ENCODE data around the gene SLC1A2.

The SLC1A2 gene

DNA sequence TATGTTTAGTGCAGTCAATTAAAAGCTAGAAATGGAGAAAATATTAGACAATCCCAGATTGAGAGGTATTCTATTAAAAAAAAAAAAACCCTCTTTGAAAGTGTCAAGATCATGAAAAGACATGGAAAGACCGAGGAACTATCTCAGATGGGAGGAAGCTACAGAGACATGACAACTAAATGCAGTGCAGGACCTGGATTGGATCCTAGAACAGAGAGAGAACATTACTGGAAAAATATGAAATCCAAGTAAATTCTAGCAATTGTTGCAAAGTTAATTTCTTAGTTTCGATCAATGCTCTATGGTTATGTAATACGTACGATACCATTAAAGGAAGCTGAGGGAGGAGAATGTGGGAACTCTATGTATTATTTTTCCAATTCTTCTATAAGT, 43.2 kb downstream of the SLC1A2 start:
- no peak for TF ChIP-seq HDGF (IDR thresholded peaks at IDR 0.05; ENCODE audit: borderline replicate concordance)
- TF ChIP-seq CTBP1 (IDR thresholded peaks at IDR 0.05; ENCODE audit: borderline replicate concordance): no peak
- TF ChIP-seq, protein P1, sequence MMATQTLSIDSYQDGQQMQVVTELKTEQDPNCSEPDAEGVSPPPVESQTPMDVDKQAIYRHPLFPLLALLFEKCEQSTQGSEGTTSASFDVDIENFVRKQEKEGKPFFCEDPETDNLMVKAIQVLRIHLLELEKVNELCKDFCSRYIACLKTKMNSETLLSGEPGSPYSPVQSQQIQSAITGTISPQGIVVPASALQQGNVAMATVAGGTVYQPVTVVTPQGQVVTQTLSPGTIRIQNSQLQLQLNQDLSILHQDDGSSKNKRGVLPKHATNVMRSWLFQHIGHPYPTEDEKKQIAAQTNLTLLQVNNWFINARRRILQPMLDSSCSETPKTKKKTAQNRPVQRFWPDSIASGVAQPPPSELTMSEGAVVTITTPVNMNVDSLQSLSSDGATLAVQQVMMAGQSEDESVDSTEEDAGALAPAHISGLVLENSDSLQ (IDR thresholded peaks at IDR 0.05): no peak
- no peak for TF ChIP-seq L3MBTL2 (conservative IDR thresholded peaks at IDR 0.05)
- CTCF ChIA-PET: no interaction called here
- POLR2A ChIA-PET: no interaction called here

DNA sequence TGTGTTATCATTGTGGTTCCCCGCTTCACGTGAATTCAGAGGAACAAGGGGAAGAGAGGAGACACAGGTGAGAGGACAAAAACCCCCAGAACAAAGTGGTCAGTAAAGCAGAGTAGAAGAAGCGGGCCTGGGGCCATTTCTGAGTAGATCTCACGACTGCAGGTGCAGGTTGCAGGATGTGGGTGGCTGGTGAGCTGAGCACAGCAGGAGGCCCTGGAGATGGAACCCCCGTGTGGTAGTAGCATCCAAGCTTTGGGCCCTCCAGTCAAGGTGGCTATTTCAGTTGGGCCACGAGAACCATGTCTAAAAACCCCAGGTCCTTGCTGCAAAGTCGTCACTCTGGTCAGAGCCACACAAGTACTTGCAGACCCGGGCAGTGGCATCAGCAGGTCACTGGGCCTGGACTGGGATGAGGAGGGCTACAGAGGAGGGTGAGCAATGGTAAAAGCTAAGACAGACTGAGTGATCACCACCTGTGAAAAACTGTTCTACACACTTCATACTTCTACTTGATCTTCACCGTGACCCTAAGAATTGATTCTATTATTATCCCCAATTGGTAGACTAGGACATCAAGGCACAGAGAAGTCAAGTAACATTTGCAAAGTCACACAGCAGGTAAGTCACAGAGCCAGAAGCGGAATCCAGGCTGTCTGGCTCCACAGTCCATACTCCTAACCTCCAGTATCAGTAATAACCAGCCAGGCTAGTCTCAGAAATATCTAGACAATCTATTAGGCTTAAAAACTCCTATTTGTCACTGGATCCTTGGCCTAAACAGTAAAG, 43.8 kb downstream of the SLC1A2 start:
- ChIA-PET POLR2A (no interaction called here), CTCF (no interaction called here)
- DNase-seq (ENCODE audit: extremely low spot score): no peak
- TF ChIP-seq ZNF384 (IDR thresholded peaks at IDR 0.05): no peak
- TF ChIP-seq ELF4 (IDR thresholded peaks at IDR 0.05): no peak
- no peak for TF ChIP-seq CTBP1 (IDR thresholded peaks at IDR 0.05; ENCODE audit: borderline replicate concordance)
- TF ChIP-seq FOXM1 (IDR thresholded peaks at IDR 0.05; ENCODE audit: borderline replicate concordance): no peak
- no peak for TF ChIP-seq NFRKB (IDR thresholded peaks at IDR 0.05)
- no peak for TF ChIP-seq TARDBP (IDR thresholded peaks at IDR 0.05)
- TF ChIP-seq HDGF (IDR thresholded peaks at IDR 0.05; ENCODE audit: borderline replicate concordance): no peak
- no peak for TF ChIP-seq SUZ12 (IDR thresholded peaks at IDR 0.05)
- no peak for TF ChIP-seq L3MBTL2 (conservative IDR thresholded peaks at IDR 0.05)
- no peak for TF ChIP-seq ARNT (IDR thresholded peaks at IDR 0.05)

More for the DNA sequence above, 43.2 kb downstream of the SLC1A2 start:
- DNase-seq (ENCODE audit: extremely low spot score): no peak

DNA sequence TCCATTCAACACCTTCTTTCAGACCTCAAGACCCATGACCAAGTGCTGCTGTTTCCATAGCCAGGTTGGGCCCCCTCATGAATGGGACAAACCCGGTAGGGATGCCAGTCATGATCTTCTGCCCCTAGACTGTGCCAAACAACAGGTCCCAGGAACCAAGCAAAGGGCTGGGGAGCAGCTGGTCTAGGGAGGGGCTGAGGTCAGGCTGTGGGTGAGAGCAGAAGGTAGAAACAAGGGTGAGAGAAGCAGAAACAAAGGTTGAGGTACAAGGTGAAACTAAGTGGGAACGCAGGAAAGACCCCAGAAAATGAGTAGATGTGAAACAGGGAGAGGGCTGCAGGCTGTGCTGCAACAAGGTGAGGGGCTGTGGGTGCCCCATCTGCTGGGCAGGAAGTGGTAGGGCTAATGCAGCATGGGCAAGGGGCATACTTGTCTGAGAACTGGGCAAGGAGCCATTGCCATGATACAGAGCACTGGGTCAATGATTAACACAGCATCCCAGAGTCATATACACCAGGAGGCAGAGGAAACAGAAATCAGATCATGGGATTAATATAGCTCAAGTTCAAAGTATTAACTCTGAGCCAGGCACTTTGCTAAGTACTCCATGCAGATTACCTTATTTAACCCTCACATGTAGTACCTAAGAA, 45.9 kb downstream of the SLC1A2 start:
- POLR2A ChIA-PET: no interaction called here

DNA sequence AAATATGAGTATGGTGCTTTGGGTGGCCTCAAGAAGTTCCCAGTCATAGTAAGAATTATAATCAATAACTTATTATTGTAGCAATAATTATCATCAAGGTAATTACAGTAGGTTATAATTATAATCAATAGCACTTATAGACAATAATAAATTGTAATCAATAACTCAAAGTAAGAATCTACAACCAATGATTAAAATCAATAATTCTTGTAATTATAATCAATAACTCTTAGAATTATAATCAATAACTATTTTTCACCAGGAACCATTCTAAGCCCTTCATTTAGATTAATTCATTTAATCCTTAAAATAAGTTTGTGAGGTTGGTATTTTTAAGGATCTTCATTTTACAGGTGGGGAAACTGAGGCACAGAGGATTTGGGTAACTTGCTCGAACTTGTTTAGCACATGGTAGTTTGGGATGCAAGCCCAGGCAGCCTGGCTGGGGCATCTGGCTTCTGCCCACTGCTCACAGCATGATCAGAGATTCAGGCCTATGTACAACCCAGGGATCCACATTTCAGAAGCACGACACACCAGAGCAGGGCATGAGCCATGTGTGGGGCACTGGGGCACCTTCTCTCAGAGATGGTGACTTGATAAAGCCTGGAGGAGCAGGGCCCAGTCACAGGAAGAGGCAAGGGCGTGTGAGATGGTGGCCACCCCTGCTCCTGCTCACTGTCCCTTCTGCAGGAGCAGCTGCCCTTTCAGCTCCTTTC, 46.6 kb downstream of the SLC1A2 start:
- ChIA-PET POLR2A (no interaction called here), CTCF (no interaction called here)
- TF ChIP-seq BHLHE40 (IDR thresholded peaks at IDR 0.05; ENCODE audit: borderline replicate concordance) (no peak), FOXA1 (IDR thresholded peaks at IDR 0.05) (no peak), LEF1 (IDR thresholded peaks at IDR 0.05; ENCODE audit: borderline replicate concordance) (no peak), ELF4 (IDR thresholded peaks at IDR 0.05) (no peak), ARNT (IDR thresholded peaks at IDR 0.05) (no peak), CTBP1 (IDR thresholded peaks at IDR 0.05; ENCODE audit: borderline replicate concordance) (no peak), SP1 (IDR thresholded peaks at IDR 0.05) (no peak), NFRKB (IDR thresholded peaks at IDR 0.05) (no peak), TARDBP (IDR thresholded peaks at IDR 0.05) (no peak), FOXK2 (IDR thresholded peaks at IDR 0.05) (no peak), SUZ12 (IDR thresholded peaks at IDR 0.05) (no peak), HDGF (IDR thresholded peaks at IDR 0.05; ENCODE audit: borderline replicate concordance) (no peak), FOXM1 (IDR thresholded peaks at IDR 0.05; ENCODE audit: borderline replicate concordance) (no peak)
- TF ChIP-seq, protein P1 (IDR thresholded peaks at IDR 0.05): no peak
- no peak for DNase-seq (ENCODE audit: extremely low spot score)

More for the DNA sequence above, 45.9 kb downstream of the SLC1A2 start:
- CTCF ChIA-PET: no interaction called here
- DNase-seq (ENCODE audit: extremely low spot score): no peak
- TF ChIP-seq FOXA1 (IDR thresholded peaks at IDR 0.05) (no peak), BHLHE40 (IDR thresholded peaks at IDR 0.05; ENCODE audit: borderline replicate concordance) (no peak), TARDBP (IDR thresholded peaks at IDR 0.05) (no peak), FOXK2 (IDR thresholded peaks at IDR 0.05) (no peak), CTBP1 (IDR thresholded peaks at IDR 0.05; ENCODE audit: borderline replicate concordance) (no peak), NFRKB (IDR thresholded peaks at IDR 0.05) (no peak), L3MBTL2 (conservative IDR thresholded peaks at IDR 0.05) (no peak), LEF1 (IDR thresholded peaks at IDR 0.05; ENCODE audit: borderline replicate concordance) (no peak), ELF4 (IDR thresholded peaks at IDR 0.05) (no peak)
- TF ChIP-seq, protein P1 (IDR thresholded peaks at IDR 0.05): no peak

DNA sequence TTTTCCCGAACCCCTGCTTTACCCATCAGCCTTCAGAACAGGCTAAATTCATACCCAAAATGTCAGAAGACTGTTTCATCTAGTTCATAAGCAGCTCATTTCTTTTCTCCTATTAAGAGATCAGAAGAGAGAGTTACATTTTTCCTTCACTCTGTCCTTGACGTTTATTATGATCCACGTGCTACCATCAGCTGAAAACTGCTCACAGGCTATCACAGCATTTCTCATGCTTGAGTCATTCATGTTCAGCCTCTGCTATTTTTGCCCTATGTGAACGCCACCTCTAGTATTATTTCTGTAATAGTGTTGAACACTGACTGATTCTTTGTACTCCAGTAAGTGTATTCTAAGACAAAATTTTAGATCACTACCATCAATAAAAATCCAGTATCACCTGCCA, 51.9 kb downstream of the SLC1A2 start:
- TF ChIP-seq BHLHE40 (IDR thresholded peaks at IDR 0.05; ENCODE audit: borderline replicate concordance) (no peak), FOXK2 (IDR thresholded peaks at IDR 0.05) (no peak), CTBP1 (IDR thresholded peaks at IDR 0.05; ENCODE audit: borderline replicate concordance) (no peak), TARDBP (IDR thresholded peaks at IDR 0.05) (no peak), SP1 (IDR thresholded peaks at IDR 0.05) (no peak)
- ChIA-PET POLR2A (no interaction called here), CTCF (no interaction called here)
- DNase-seq (ENCODE audit: extremely low spot score): no peak

DNA sequence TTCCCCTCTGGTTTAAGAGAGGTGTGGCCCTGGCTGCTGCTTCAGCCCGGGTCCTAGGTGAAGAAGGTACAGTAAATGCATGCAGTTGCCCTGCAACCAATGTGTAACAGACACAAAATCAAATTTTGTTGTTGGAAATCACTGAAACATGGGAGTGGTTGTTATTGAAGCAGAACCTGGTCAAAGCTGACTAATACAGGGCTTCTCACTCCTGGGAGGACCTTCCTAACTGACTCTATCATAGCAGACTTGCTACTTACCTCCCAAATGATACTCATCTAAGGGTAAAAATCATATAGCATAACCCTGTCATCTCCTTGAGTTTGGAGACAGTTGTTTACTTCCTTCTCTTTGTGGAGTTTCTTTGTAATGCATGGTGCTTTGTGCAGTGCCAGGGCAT, 52.6 kb downstream of the SLC1A2 start:
- CTCF ChIA-PET: no interaction called here
- TF ChIP-seq FOXK2 (IDR thresholded peaks at IDR 0.05) (no peak), NFRKB (IDR thresholded peaks at IDR 0.05) (no peak)
- no peak for DNase-seq (ENCODE audit: extremely low spot score)
- POLR2A ChIA-PET: no interaction called here

Measured in HEK293T (cell line).